Measurements from ENCODE around the gene PEF1.
"Not testable (repeated sequence)": the region's sequence is repeated elsewhere in the genome, so short reads cannot be mapped to it uniquely, and the experiment has no call there.

DNA sequence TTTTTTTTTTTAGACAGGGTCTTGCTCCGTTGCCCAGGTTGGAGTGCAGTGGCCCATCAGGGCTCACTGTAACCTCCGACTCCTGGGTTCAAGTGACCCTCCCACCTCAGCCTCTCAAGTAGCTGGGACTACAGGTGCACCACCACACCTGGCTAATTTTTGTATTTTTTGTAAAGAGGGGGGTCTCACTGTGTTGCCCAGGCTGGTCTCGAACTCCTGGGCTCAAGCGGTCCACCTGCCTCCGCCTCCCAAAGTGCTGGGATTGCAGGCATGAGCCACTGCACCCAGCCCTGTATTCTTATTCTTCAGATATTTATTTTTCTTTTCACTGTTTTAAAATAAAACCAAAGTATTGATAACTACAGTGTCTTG is 57.4 kb downstream of the PEF1 start:
- TF ChIP-seq POLR2A (IDR thresholded peaks at IDR 0.05; ENCODE audit: low read depth, low read length); POLR2AphosphoS5 (IDR thresholded peaks at IDR 0.05; ENCODE audit: low read depth, low read length); TAF1 (IDR thresholded peaks at IDR 0.05; ENCODE audit: borderline replicate concordance, low read depth, low read length): not testable (repeated sequence)

All from GM12892 (cell line).